ENCODE measurements around the gene LRMDA.

DNA sequence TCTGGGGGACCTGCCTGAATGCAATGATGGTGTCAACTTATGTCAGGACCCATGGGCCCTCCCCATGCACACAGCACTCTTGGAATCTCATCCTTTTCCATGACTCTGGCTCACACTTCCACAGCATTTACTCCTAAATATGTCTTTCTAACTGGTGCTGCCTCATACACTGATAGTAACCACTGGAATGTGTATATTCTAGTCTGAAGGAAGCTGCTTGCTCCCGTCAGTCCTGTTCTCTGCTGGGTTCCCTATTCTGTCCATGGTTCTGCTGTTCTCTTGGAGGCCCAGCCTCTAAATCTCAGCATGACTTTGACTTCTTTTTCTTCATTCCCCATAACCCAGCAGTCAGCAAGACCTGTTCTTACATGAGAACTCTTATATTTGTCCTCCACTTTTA, 1151.1 kb downstream of the LRMDA start:
- TF ChIP-seq CTCF (IDR thresholded peaks at IDR 0.05) (no peak), POLR2A (IDR thresholded peaks at IDR 0.05) (no peak)
